IMR-90 (cell line): ENCODE measurements around the gene ERGIC1. TPM values are rescaled to one million over a fixed set of nuclear protein-coding genes. Genes with fewer than 3 reads are reported as not detected.
A peak's percentile ranks its signal among the peaks of the same experiment; 100 is the strongest.

Experiments used
- ATAC-seq: fragments of 200-7000 bp; cut with Tn5 transposase; 2 replicates; pipeline ENCODE4 v1.9.1; 2020; ENCODE audit warnings: low read depth, mild to moderate bottlenecking, moderate library complexity
- BruUV-seq: library from RNA; stranded (reverse); fragments of 400-500 nt; replicated peaks from 2 replicates; lab custom pipeline; 2021; lab: Mats Ljungman, UMichigan
- CTCF ChIA-PET: fragments of 300-600 bp; formaldehyde crosslinking; extraction: SDS; loops from one replicate; lab custom pipeline; 2021; ENCODE audit warnings: antibody characterized with exemption; lab: Yijun Ruan, JAX
- POLR2A ChIA-PET: fragments of 300-600 bp; sonication (Branson Sonifier 250); formaldehyde crosslinking; loops from one replicate; lab custom pipeline; 2022; ENCODE audit warnings: antibody characterized with exemption; ENCODE audit not compliant: unreplicated experiment; lab: Charles Lee
- DNase-seq: peaks from one replicate; pipeline ENCODE4 v3.0.0; 2013
- H2AFZ ChIP-seq: replicated peaks from 2 replicates; pipeline ENCODE3; 2013; ENCODE audit warnings: low read length, mild to moderate bottlenecking; ENCODE audit not compliant: poor library complexity
- H2AK5ac ChIP-seq: 2 replicates; pipeline ENCODE4 v1.6.1; 2013; ENCODE audit warnings: low read depth, low read length, inconsistent platforms
- H2AK9ac ChIP-seq: replicated peaks from 2 replicates; pipeline ENCODE3; 2013; ENCODE audit warnings: mild to moderate bottlenecking, low read depth, low read length, moderate library complexity; ENCODE audit not compliant: poor library complexity
- H2BK120ac ChIP-seq: 2 replicates; pipeline ENCODE4 v1.6.1; 2013; ENCODE audit warnings: low read depth, low read length, inconsistent platforms
- H2BK15ac ChIP-seq: 3 replicates; pipeline ENCODE4 v1.6.1; 2013; ENCODE audit warnings: low read depth, low read length, inconsistent platforms
- H2BK20ac ChIP-seq: 2 replicates; pipeline ENCODE4 v1.6.1; 2013; ENCODE audit warnings: low read depth, mild to moderate bottlenecking, inconsistent platforms, low read length, moderate library complexity
- H2BK5ac ChIP-seq: 2 replicates; pipeline ENCODE4 v1.6.1; 2013; ENCODE audit warnings: mild to moderate bottlenecking, low read depth, low read length, inconsistent platforms; ENCODE audit not compliant: poor library complexity, severe bottlenecking
- H3K14ac ChIP-seq: replicated peaks from 2 replicates; pipeline ENCODE4 v1.6.1; 2013; ENCODE audit warnings: low read depth, low read length, inconsistent platforms
- H3K18ac ChIP-seq: 2 replicates; pipeline ENCODE4 v1.6.1; 2013; ENCODE audit warnings: low read depth, low read length, control low read depth
- H3K23ac ChIP-seq: 2 replicates; pipeline ENCODE4 v1.6.1; 2013; ENCODE audit warnings: low read depth, low read length, inconsistent platforms
- H3K27ac ChIP-seq: 2 replicates; pipeline ENCODE4 v1.5.1; 2013; ENCODE audit warnings: mild to moderate bottlenecking, control low read depth, low read length; ENCODE audit not compliant: insufficient read depth
- H3K27me3 ChIP-seq: 2 replicates; pipeline ENCODE4 v1.6.1; 2013; ENCODE audit warnings: low read length; ENCODE audit not compliant: control insufficient read depth, insufficient read depth
- H3K36me3 ChIP-seq: 2 replicates; pipeline ENCODE4 v1.6.1; 2013; ENCODE audit warnings: low read length, mixed read lengths; ENCODE audit not compliant: control insufficient read depth, insufficient read depth
- H3K4ac ChIP-seq: 2 replicates; pipeline ENCODE4 v1.6.1; 2013; ENCODE audit warnings: low read depth, low read length, inconsistent platforms
- H3K4me1 ChIP-seq: 2 replicates; pipeline ENCODE4 v1.6.1; 2013; ENCODE audit warnings: low read length, mixed read lengths; ENCODE audit not compliant: control insufficient read depth, insufficient read depth
- H3K4me2 ChIP-seq: 2 replicates; pipeline ENCODE4 v1.6.1; 2013; ENCODE audit warnings: low read depth, mild to moderate bottlenecking, control low read depth, low read length, moderate library complexity
- H3K4me3 ChIP-seq: 2 replicates; pipeline ENCODE4 v1.5.1; 2013; ENCODE audit warnings: low read depth, mild to moderate bottlenecking, control low read depth, low read length, moderate library complexity; ENCODE audit not compliant: insufficient read depth
- H3K56ac ChIP-seq: 2 replicates; pipeline ENCODE4 v1.6.1; 2013; ENCODE audit warnings: low read length, inconsistent platforms; ENCODE audit not compliant: insufficient read depth; ENCODE audit errors: extremely low read depth
- H3K79me1 ChIP-seq, 2 experiments: 2 replicates each; pipeline ENCODE4 v1.6.1; 2013; ENCODE audit warnings: low read length in 2 of 2, inconsistent platforms in 1 of 2, low read depth in 1 of 2
- H3K9ac ChIP-seq: 2 replicates; pipeline ENCODE4 v1.6.1; 2013; ENCODE audit warnings: low read depth, low read length, control low read depth
- H3K9me1 ChIP-seq: 2 replicates; pipeline ENCODE4 v1.6.1; 2013; ENCODE audit warnings: low read length, inconsistent platforms; ENCODE audit not compliant: insufficient read depth
- H3K9me3 ChIP-seq: 2 replicates; pipeline ENCODE4 v1.6.1; 2013; ENCODE audit warnings: low read length; ENCODE audit not compliant: control insufficient read depth, insufficient read depth
- H4K20me1 ChIP-seq: 2 replicates; pipeline ENCODE4 v1.6.1; 2013; ENCODE audit warnings: low read length, inconsistent platforms; ENCODE audit not compliant: insufficient read depth
- H4K5ac ChIP-seq: 2 replicates; pipeline ENCODE4 v1.6.1; 2013; ENCODE audit warnings: mild to moderate bottlenecking, low read depth, low read length, control low read depth
- H4K8ac ChIP-seq, 2 experiments: 2 replicates each; pipeline ENCODE4 v1.6.1; 2013; ENCODE audit warnings: low read depth in 2 of 2, low read length in 2 of 2, control low read depth in 1 of 2, inconsistent platforms in 1 of 2
- H4K91ac ChIP-seq: 2 replicates; pipeline ENCODE4 v1.6.1; 2013; ENCODE audit warnings: low read depth, low read length, inconsistent platforms; ENCODE audit not compliant: insufficient read depth
- MAFK ChIP-seq: IDR thresholded peaks from 2 replicates; pipeline ENCODE4 v1.6.1; 2012; ENCODE audit warnings: low read depth, low read length, improper control_type of control experiment
- NFE2L2 ChIP-seq: fragments of 150-350 bp; IDR thresholded peaks from 2 replicates; pipeline ENCODE4 v1.6.1; 2016; ENCODE audit warnings: low read depth, mild to moderate bottlenecking, low read length
- WGBS, 2 experiments: methylation state at CpG; one replicate each; pipeline versions ENCODE4 v1.1.5 to v1.1.7; 2013; ENCODE audit warnings: missing lambda C conversion rate in 2 of 2; ENCODE audit not compliant: insufficient read length in 1 of 2; ENCODE audit errors: extremely low coverage in 2 of 2; 5-methylcytosine and 5-hydroxymethylcytosine counted together
- dilution Hi-C: fragments of 300-500 bp; cut with HindIII; formaldehyde crosslinking; loops from one replicate; pipeline ENCODE4 v1.14.3; 2018; ENCODE audit warnings: low sequenced_read_pairs; ENCODE audit not compliant: unreplicated experiment
- in situ Hi-C: fragments of 300-500 bp; cut with MboI; formaldehyde crosslinking; loops from 3 replicates; pipeline ENCODE4 v1.14.3; 2019; ENCODE audit warnings: low sequenced_read_pairs, inconsistent platforms, mixed read lengths
- intact Hi-C: fragments of 100-400 bp; cut with micrococcal nuclease; formaldehyde crosslinking; loops from 2 replicates; pipeline ENCODE4 v1.10.0; 2022
- polyA plus RNA-seq, 3 experiments: library from polyadenylated mRNA; depleted of rRNA; stranded (reverse); fragments of >200 nt; gene quantifications; 2 replicates each; pipeline ENCODE4 v1.2.3, GENCODE V29; 2012; ENCODE audit warnings: low replicate concordance in 1 of 3
- total RNA-seq: library from RNA; depleted of rRNA; stranded (reverse); fragments of >200 nt; gene quantifications from 2 replicates; pipeline ENCODE4 v1.2.3, GENCODE V29; 2012
- TF ChIP-seq, protein P1 (sequence below): fragments of 150-350 bp; IDR thresholded peaks from 2 replicates; pipeline ENCODE4 v1.6.1; 2017; ENCODE audit warnings: mild to moderate bottlenecking, antibody characterized with exemption, low read length, low read depth

Gene ERGIC1
- total and polyA plus RNA-seq, 2 of the 4 experiments (the other 2 are of a cell fraction) = 134 to 192 TPM

GRCh38 chr5:172903790-172904189 is 69.7 kb downstream of the ERGIC1 start (continued):
- TF ChIP-seq, protein P1, sequence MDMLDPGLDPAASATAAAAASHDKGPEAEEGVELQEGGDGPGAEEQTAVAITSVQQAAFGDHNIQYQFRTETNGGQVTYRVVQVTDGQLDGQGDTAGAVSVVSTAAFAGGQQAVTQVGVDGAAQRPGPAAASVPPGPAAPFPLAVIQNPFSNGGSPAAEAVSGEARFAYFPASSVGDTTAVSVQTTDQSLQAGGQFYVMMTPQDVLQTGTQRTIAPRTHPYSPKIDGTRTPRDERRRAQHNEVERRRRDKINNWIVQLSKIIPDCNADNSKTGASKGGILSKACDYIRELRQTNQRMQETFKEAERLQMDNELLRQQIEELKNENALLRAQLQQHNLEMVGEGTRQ = no peak; the same call in 1 of the 2 replicates

GRCh38 chr5:172904312-172904642 is 70.2 kb downstream of the ERGIC1 start:
- TF ChIP-seq NFE2L2 (0 out of 2 replicates have a peak, but pooled peaks have one; percentile 25), MAFK (no peak)
- dilution Hi-C loops = no loop called here
- H3K4me2 ChIP-seq = no peak overlapping the region

More at GRCh38 chr5:172904312-172904642, 70.2 kb downstream of the ERGIC1 start:
- Histone ChIP-seq H2BK20ac (peak overlapping the region; percentile 94), H3K9ac (peak overlapping the region; percentile 73; the same call in 1 of the 2 replicates), H3K18ac (peak overlapping the region; percentile 94), H2AFZ (peak overlapping the region; percentile 19), H4K5ac (peak overlapping the region; percentile 92), H2BK120ac (peak overlapping the region; percentile 98), H3K4ac (peak overlapping the region; percentile 96), H4K8ac (peak overlapping the region; percentile 55 to 96), H4K91ac (peak overlapping the region; percentile 94), H3K14ac (peak overlapping the region; percentile 99), H2AK9ac (peak overlapping the region; percentile 35), H3K27ac (peak overlapping the region; percentile 97), H3K23ac (peak overlapping the region; percentile 98; the same call in 1 of the 2 replicates), H3K4me3 (no peak overlapping the region), H3K79me1 (peaks cover 43 to 80% of the 10 kb centered on the region in 2 experiments; a peak in 3 of 4 replicates), H3K27me3 (no peaks in the 10 kb centered on the region), H3K56ac (peak overlapping the region; percentile 78), H3K9me3 (no peaks in the 10 kb centered on the region), H2BK5ac (peak overlapping the region; percentile 99), H4K20me1 (no peaks in the 10 kb centered on the region), H2AK5ac (peak overlapping the region; percentile 94), H3K36me3 (peaks cover 8% of the 10 kb centered on the region), H3K4me1 (peaks cover 47% of the 10 kb centered on the region), H2BK15ac (peak overlapping the region; percentile 93), H3K9me1 (peaks cover 42% of the 10 kb centered on the region)
- DNase-seq (no peak), ATAC-seq (no peak)
- ChIA-PET CTCF (interaction anchor here (0.5 to 1.7 kb wide), 2 partner anchors 25 to 134 kb away, joined by 3 to 5 read pairs; partner anchors contain the start of gene DUSP1), POLR2A (no interaction called here)
- intact Hi-C loops = loop anchor here (5.0 to 10.0 kb wide), 2 partner anchors 52 to 189 kb away; no protein-coding TSS in a partner anchor
- no TSS peak for BruUV-seq
- in situ Hi-C loops = loop anchor here (10.0 kb wide), 1 partner anchor 129 kb away; the partner anchor contains the start of gene DUSP1
- no CpG with 5 or more reads among the region's 4 CpGs for WGBS, 2 experiments
